GM12878 (cell line): ENCODE data around the gene KCNK1. TPM values are rescaled to one million over a fixed set of nuclear protein-coding genes. Genes with fewer than 3 reads are reported as not detected.

ENCODE experiments used
- ATAC-seq: fragments of 200-7000 bp; cut with Tn5 transposase; 3 replicates; pipeline ENCODE4 v1.9.1; 2020; ENCODE audit warnings: mild to moderate bottlenecking, moderate library complexity
- BruUV-seq: library from RNA; stranded (reverse); fragments of 400-500 nt; replicated peaks from 2 replicates; lab custom pipeline; 2021; lab: Mats Ljungman, UMichigan
- CTCF ChIA-PET: fragments of 300-600 bp; sonication (Branson Sonifier 250); formaldehyde crosslinking; extraction: SDS; loops from one replicate; lab custom pipeline; 2021; ENCODE audit warnings: inconsistent platforms; lab: Yijun Ruan, JAX
- POLR2A ChIA-PET: fragments of 350-600 bp; formaldehyde crosslinking; extraction: SDS; loops from one replicate; lab custom pipeline; 2021; ENCODE audit warnings: inconsistent platforms; lab: Charles Lee
- RAD21 ChIA-PET: fragments of 300-600 bp; sonication (Branson Sonifier 250); formaldehyde crosslinking; loops from one replicate; lab custom pipeline; 2023; ENCODE audit warnings: antibody characterized with exemption; ENCODE audit not compliant: unreplicated experiment; lab: Charles Lee
- SMC1A ChIA-PET: fragments of 300-600 bp; sonication (Branson Sonifier 250); formaldehyde crosslinking; loops from one replicate; lab custom pipeline; 2023; ENCODE audit not compliant: unreplicated experiment, uncharacterized antibody; lab: Charles Lee
- DNase-seq: peaks from one replicate; pipeline ENCODE4 v3.0.0-alpha.2; 2011; ENCODE audit warnings: low read depth, low spot score
- FAIRE-seq: peaks from 3 replicates; lab custom pipeline; 2011; peaks lifted over from hg19 to GRCh38; lab: Jason Lieb, UNC
- H2AFZ ChIP-seq: 2 replicates; pipeline ENCODE4 v1.6.0; 2011; ENCODE audit warnings: low read depth, low read length, control low read depth; ENCODE audit not compliant: control insufficient read depth
- H3K27ac ChIP-seq: 2 replicates; pipeline ENCODE4 v1.5.1; 2011; ENCODE audit warnings: control low read depth; ENCODE audit not compliant: control insufficient read depth, insufficient read depth
- H3K27me3 ChIP-seq, 2 experiments: replicated peaks in 1 of 2; 2 replicates each; pipeline versions ENCODE4 v1.6.0 to v1.6.1; 2011; ENCODE audit warnings: low read length in 1 of 2; ENCODE audit not compliant: control insufficient read depth in 2 of 2, insufficient read depth in 2 of 2
- H3K36me3 ChIP-seq, 2 experiments: 2 replicates each; pipeline ENCODE4 v1.5.1; 2011; ENCODE audit warnings: low read length in 1 of 2; ENCODE audit not compliant: control insufficient read depth in 2 of 2, insufficient read depth in 2 of 2
- H3K4me1 ChIP-seq: 2 replicates; pipeline ENCODE4 v1.6.1; 2011; ENCODE audit warnings: mild to moderate bottlenecking, low read length, moderate library complexity, mixed read lengths; ENCODE audit not compliant: control insufficient read depth, insufficient read depth
- H3K4me2 ChIP-seq: 2 replicates; pipeline ENCODE4 v1.6.0; 2011; ENCODE audit warnings: control low read depth; ENCODE audit not compliant: control insufficient read depth, insufficient read depth
- H3K4me3 ChIP-seq: fragments of 200-600 bp; sonication (generic); 2 replicates; pipeline ENCODE4 v1.5.1; 2016
- H3K79me2 ChIP-seq: 2 replicates; pipeline ENCODE4 v1.6.0; 2011; ENCODE audit warnings: low read length; ENCODE audit not compliant: control insufficient read depth, insufficient read depth
- H3K9ac ChIP-seq: 2 replicates; pipeline ENCODE4 v1.8.0; 2011; ENCODE audit warnings: low read length, control low read depth, mixed read lengths; ENCODE audit not compliant: control insufficient read depth, insufficient read depth
- H3K9me3 ChIP-seq: replicated peaks from 3 replicates; pipeline ENCODE4 v1.5.1; 2011; ENCODE audit warnings: mild to moderate bottlenecking, low read length; ENCODE audit not compliant: control insufficient read depth, insufficient read depth
- H4K20me1 ChIP-seq: 2 replicates; pipeline ENCODE4 v1.6.0; 2011; ENCODE audit not compliant: control insufficient read depth, insufficient read depth
- BACH1 ChIP-seq: fragments of 450-650 bp; IDR thresholded peaks from 2 replicates; pipeline ENCODE4 v1.6.1; 2017; ENCODE audit warnings: mild to moderate bottlenecking, borderline replicate concordance
- BMI1 ChIP-seq: fragments of 450-650 bp; IDR thresholded peaks from 2 replicates; pipeline ENCODE4 v1.6.1; 2016; ENCODE audit warnings: mild to moderate bottlenecking, moderate library complexity, borderline replicate concordance
- CHD4 ChIP-seq: fragments of 200-600 bp; sonication (generic); IDR thresholded peaks from 2 replicates; pipeline ENCODE4 v1.6.1; 2016; ENCODE audit warnings: mild to moderate bottlenecking
- CTCF ChIP-seq, 3 experiments: IDR thresholded peaks in 2 of 3; conservative IDR thresholded peaks in 1 of 3; 2 replicates each; pipeline ENCODE4 v1.5.1; 2011; ENCODE audit warnings: low read depth in 3 of 3, low read length in 3 of 3, mild to moderate bottlenecking in 3 of 3, control low read depth in 2 of 3, moderate library complexity in 2 of 3, inconsistent platforms in 1 of 3, mixed read lengths in 1 of 3; ENCODE audit not compliant: control insufficient read depth in 2 of 3, insufficient read depth in 1 of 3; ENCODE audit errors: extremely low read depth in 1 of 3
- EP300 ChIP-seq, 2 experiments: fragments of 150-350 bp in 1 of 2; IDR thresholded peaks; 2 replicates each; pipeline ENCODE4 v1.6.1; 2011 to 2012; ENCODE audit warnings: low read depth in 2 of 2, low read length in 2 of 2, borderline replicate concordance in 1 of 2, improper control_type of control experiment in 1 of 2, inconsistent platforms in 1 of 2; ENCODE audit not compliant: control insufficient read depth in 1 of 2
- JUND ChIP-seq: IDR thresholded peaks from 2 replicates; pipeline ENCODE4 v1.6.1; 2012; ENCODE audit warnings: low read depth, mild to moderate bottlenecking, low read length, improper control_type of control experiment, moderate library complexity
- MLLT1 ChIP-seq: fragments of 450-650 bp; IDR thresholded peaks from 2 replicates; pipeline ENCODE4 v1.6.1; 2016; ENCODE audit warnings: mild to moderate bottlenecking
- MYB ChIP-seq: fragments of 150-350 bp; IDR thresholded peaks from 2 replicates; pipeline ENCODE4 v1.6.1; 2014; ENCODE audit warnings: mild to moderate bottlenecking, low read depth, low read length, borderline replicate concordance
- NRF1 ChIP-seq: conservative IDR thresholded peaks from 2 replicates; pipeline ENCODE4 v1.6.1; 2011; ENCODE audit warnings: mild to moderate bottlenecking, low read depth, low read length, improper control_type of control experiment
- POU2F2 ChIP-seq: IDR thresholded peaks from 3 replicates; pipeline ENCODE4 v1.6.1; 2011; ENCODE audit warnings: low read depth, mild to moderate bottlenecking, low read length, borderline replicate concordance
- RAD51 ChIP-seq: fragments of 450-650 bp; IDR thresholded peaks from 2 replicates; pipeline ENCODE4 v1.6.1; 2016; ENCODE audit warnings: moderate library complexity, mild to moderate bottlenecking, inconsistent platforms
- SIX5 ChIP-seq: IDR thresholded peaks from 2 replicates; pipeline ENCODE4 v1.6.1; 2011; ENCODE audit warnings: mild to moderate bottlenecking, low read depth, low read length, moderate library complexity; ENCODE audit not compliant: severe bottlenecking
- SREBF1 ChIP-seq: IDR thresholded peaks from 2 replicates; pipeline ENCODE4 v1.6.1; 2012; ENCODE audit warnings: mild to moderate bottlenecking, low read length
- TARDBP ChIP-seq: IDR thresholded peaks from 2 replicates; pipeline ENCODE4 v1.6.1; 2016; ENCODE audit warnings: borderline replicate concordance
- ZNF207 ChIP-seq: fragments of 450-650 bp; IDR thresholded peaks from 2 replicates; pipeline ENCODE4 v1.6.1; 2014; ENCODE audit warnings: antibody characterized with exemption, mild to moderate bottlenecking, borderline replicate concordance
- ZNF274 ChIP-seq: IDR thresholded peaks from one replicate; pipeline ENCODE4 v1.8.0; 2011; ENCODE audit not compliant: insufficient read length, insufficient read depth
- WGBS: methylation state at CpG from one replicate; pipeline ENCODE4 v1.1.6; 2016; ENCODE audit warnings: low lambda C conversion rate; ENCODE audit not compliant: insufficient replicate concordance, insufficient coverage; ENCODE audit errors: missing lambda C conversion rate; 5-methylcytosine and 5-hydroxymethylcytosine counted together
- in situ Hi-C: fragments of 300-500 bp; cut with MboI; formaldehyde crosslinking; loops from 9 replicates; pipeline ENCODE4 v1.14.3; 2018; ENCODE audit warnings: mixed read lengths
- intact Hi-C: fragments of 100-400 bp; cut with micrococcal nuclease; formaldehyde crosslinking; loops from one replicate; pipeline ENCODE4 v1.14.2; 2022; ENCODE audit not compliant: unreplicated experiment
- polyA plus RNA-seq, 11 experiments: library from polyadenylated mRNA; depleted of rRNA in 4 of 11; unstranded in 6 of 11; stranded (reverse) in 5 of 11; fragments of >200 nt; fragmentation: Nextera tagmentation in 4 of 11; fragmentation: Illumina TruSeq in 1 of 11; extraction: Ambion mirVana in 4 of 11; extraction: Trizol in 1 of 11; gene quantifications; 1 replicate in 1 of 11; 2 replicates in 10 of 11; pipeline versions ENCODE4 v1.2.1 to v1.2.3, GENCODE V29; 2011 to 2016; ENCODE audit warnings: inconsistent platforms in 2 of 11, missing spikeins in 2 of 11, low read depth in 1 of 11
- total RNA-seq, 4 experiments: library from RNA; depleted of rRNA in 3 of 4; stranded (reverse); fragments of >200 nt in 3 of 4; fragmentation: Illumina TruSeq in 1 of 4; extraction: Trizol in 1 of 4; gene quantifications; 2 replicates each; pipeline versions ENCODE4 v1.2.1 to v1.2.3, GENCODE V29; 2013 to 2021
- TF ChIP-seq, protein P1 (sequence below): IDR thresholded peaks from 2 replicates; pipeline ENCODE4 v1.6.1; 2011; ENCODE audit warnings: borderline replicate concordance, low read depth, mild to moderate bottlenecking, moderate library complexity, mixed read lengths, low read length; ENCODE audit not compliant: insufficient read depth; ENCODE audit errors: extremely low read length

The KCNK1 gene
- total and polyA plus RNA-seq, 10 of the 15 experiments (the other 5 are each of a cell fraction or from before 2014, with no cell fraction given): 9.4 to 27.6 (median 15.1) TPM

- Histone ChIP-seq H4K20me1 (no peaks in the 10 kb centered on the region), H3K79me2 (no peaks in the 10 kb centered on the region), H3K9ac (no peak overlapping the region), H2AFZ (no peak overlapping the region), H3K27me3 (no peaks in the 10 kb centered on the region), H3K9me3 (no peaks in the 10 kb centered on the region; the same call in 1 of the 3 replicates), H3K4me3 (no peak overlapping the region), H3K4me2 (no peak overlapping the region), H3K27ac (no peak overlapping the region), H3K4me1 (no peaks in the 10 kb centered on the region), H3K36me3 (no peaks in the 10 kb centered on the region)
- DNase-seq (no peak), FAIRE-seq (no peak), ATAC-seq (no peak)
- intact Hi-C loops (no loop called here), in situ Hi-C loops (no loop called here)
- CTCF ChIA-PET: no interaction called here
- POLR2A ChIA-PET: no interaction called here
- BruUV-seq: no TSS peak
- WGBS: 33% methylated on average over 6 of the region's 6 CpGs
- SMC1A ChIA-PET: interaction anchor here (0.9 kb wide), 1 partner anchor 15 kb away, joined by 6 read pairs; no protein-coding TSS in a partner anchor
- RAD21 ChIA-PET: interaction anchor here (0.6 kb wide), 1 partner anchor 189 kb away, joined by 3 read pairs; no protein-coding TSS in a partner anchor
- TF ChIP-seq TARDBP (no peak), MYB (no peak), ZNF207 (no peak), JUND (no peak), MLLT1 (no peak), CHD4 (no peak), POU2F2 (no peak), EP300 (IDR thresholded peaks at IDR 0.05; ENCODE audit: borderline replicate concordance in 1 of 2, control insufficient read depth in 1 of 2, low read depth in 2 of 2, low read length in 2 of 2) (no peak), SIX5 (no peak), ZNF274 (no peak), CTCF (IDR thresholded peaks at IDR 0.05 in 2 of 3, conservative IDR thresholded peaks at IDR 0.05 in 1 of 3; ENCODE audit: control insufficient read depth in 2 of 3, extremely low read depth in 1 of 3, insufficient read depth in 1 of 3, low read depth in 3 of 3, low read length in 3 of 3) (no peak), BMI1 (no peak), SREBF1 (no peak), RAD51 (no peak), BACH1 (no peak), NRF1 (no peak)
- TF ChIP-seq, protein P1, sequence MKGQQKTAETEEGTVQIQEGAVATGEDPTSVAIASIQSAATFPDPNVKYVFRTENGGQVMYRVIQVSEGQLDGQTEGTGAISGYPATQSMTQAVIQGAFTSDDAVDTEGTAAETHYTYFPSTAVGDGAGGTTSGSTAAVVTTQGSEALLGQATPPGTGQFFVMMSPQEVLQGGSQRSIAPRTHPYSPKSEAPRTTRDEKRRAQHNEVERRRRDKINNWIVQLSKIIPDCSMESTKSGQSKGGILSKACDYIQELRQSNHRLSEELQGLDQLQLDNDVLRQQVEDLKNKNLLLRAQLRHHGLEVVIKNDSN: no peak
Measured at GRCh38 chr1:233707880-233708815, 94.2 kb downstream of the KCNK1 start.
